Epidermal melanocyte (primary cell): ENCODE results near the gene ABHD12.
"Not testable (repeated sequence)": the region's sequence is repeated elsewhere in the genome, so short reads cannot be mapped to it uniquely, and the experiment has no call there.

ENCODE experiments used
- DNase-seq: peaks from one replicate; pipeline ENCODE4 v3.0.0; 2011; ENCODE audit warnings: low spot score; ENCODE audit not compliant: insufficient read length

The ABHD12 gene

GRCh38 chr20:25323496-25324246, 67.0 kb downstream of the ABHD12 start:
- no peak for DNase-seq

- no peak for DNase-seq
Measured at GRCh38 chr20:25321991-25322390, 68.6 kb downstream of the ABHD12 start.

- no peak for DNase-seq
Measured at GRCh38 chr20:25321262-25321831, 69.3 kb downstream of the ABHD12 start.

- DNase-seq, result no peak
Measured at GRCh38 chr20:25320035-25320800, 70.4 kb downstream of the ABHD12 start.

- no peak for DNase-seq
Measured at GRCh38 chr20:25319241-25320034, 71.2 kb downstream of the ABHD12 start.

GRCh38 chr20:25318471-25319240, 72.0 kb downstream of the ABHD12 start:
- no peak for DNase-seq

- DNase-seq, result no peak
Measured at GRCh38 chr20:25317351-25318075, 73.1 kb downstream of the ABHD12 start.

- DNase-seq, result no peak
Measured at GRCh38 chr20:25316506-25317190, 74.0 kb downstream of the ABHD12 start.

- no peak for DNase-seq
Measured at GRCh38 chr20:25315418-25316210, 75.0 kb downstream of the ABHD12 start.

- DNase-seq, result no peak
Measured at GRCh38 chr20:25314497-25315417, 75.9 kb downstream of the ABHD12 start.

- DNase-seq, result no peak
Measured at GRCh38 chr20:25313593-25313992, 77.0 kb downstream of the ABHD12 start.

GRCh38 chr20:25312716-25313115, 77.9 kb downstream of the ABHD12 start:
- not testable (repeated sequence) for DNase-seq

- DNase-seq, result no peak
Measured at GRCh38 chr20:25310921-25311728, 79.5 kb downstream of the ABHD12 start.

GRCh38 chr20:25310268-25310920, 80.2 kb downstream of the ABHD12 start:
- DNase-seq, result peak; percentile 78

- peak; percentile 71 for DNase-seq
Measured at GRCh38 chr20:25309395-25310267, 81.0 kb downstream of the ABHD12 start.
